HepG2 (cell line): ENCODE data around the gene KLC4. TPM values are rescaled to one million over a fixed set of nuclear protein-coding genes. Genes with fewer than 3 reads are reported as not detected.
A peak's percentile ranks its signal among the peaks of the same experiment; 100 is the strongest.

Experiments used
- ARNT2 ChIP-seq: sonication (generic); formaldehyde crosslinking; IDR thresholded peaks from 2 replicates; pipeline ENCODE4 v1.8.0; 2022; ENCODE audit warnings: mild to moderate bottlenecking, low read depth, missing genetic modification reagents, moderate library complexity
- ATF1 ChIP-seq: IDR thresholded peaks from 2 replicates; pipeline ENCODE4 v1.6.1; 2016; ENCODE audit warnings: mild to moderate bottlenecking, control low read depth
- ATF7 ChIP-seq, 2 experiments: fragments of 450-650 bp in 1 of 2; sonication (generic) in 1 of 2; formaldehyde crosslinking in 1 of 2; IDR thresholded peaks; 2 replicates each; pipeline versions ENCODE4 v1.4.0 to v1.6.1; 2016 to 2020; ENCODE audit warnings: antibody characterized with exemption in 1 of 2, mild to moderate bottlenecking in 1 of 2, missing genetic modification reagents in 1 of 2
- GPBP1L1 ChIP-seq: sonication (generic); formaldehyde crosslinking; IDR thresholded peaks from 2 replicates; pipeline ENCODE4 v1.5.0; 2020; ENCODE audit warnings: mild to moderate bottlenecking, missing genetic modification reagents
- GZF1 ChIP-seq: sonication (generic); formaldehyde crosslinking; IDR thresholded peaks from 2 replicates; pipeline ENCODE4 v1.5.1; 2020; ENCODE audit warnings: mild to moderate bottlenecking, missing genetic modification reagents
- HOXA3 ChIP-seq: sonication (generic); formaldehyde crosslinking; IDR thresholded peaks from 2 replicates; pipeline ENCODE4 v1.5.0; 2020; ENCODE audit warnings: missing genetic modification reagents
- SETDB1 ChIP-seq: sonication (generic); formaldehyde crosslinking; IDR thresholded peaks from 2 replicates; pipeline ENCODE4 v1.5.1; 2020; ENCODE audit warnings: missing genetic modification reagents, mild to moderate bottlenecking, borderline replicate concordance
- SMAD3 ChIP-seq: sonication (generic); formaldehyde crosslinking; IDR thresholded peaks from 2 replicates; pipeline ENCODE4 v1.4.0; 2020; ENCODE audit warnings: missing genetic modification reagents
- ZBTB33 ChIP-seq: sonication (generic); formaldehyde crosslinking; IDR thresholded peaks from 2 replicates; pipeline ENCODE4 v1.4.0; 2020; ENCODE audit warnings: missing genetic modification reagents
- ZNF598 ChIP-seq: sonication (generic); formaldehyde crosslinking; IDR thresholded peaks from 2 replicates; pipeline ENCODE4 v1.5.1; 2020; ENCODE audit warnings: mild to moderate bottlenecking, missing genetic modification reagents, borderline replicate concordance
- ZNF639 ChIP-seq: conservative IDR thresholded peaks from 2 replicates; pipeline ENCODE4 v1.6.1; 2018; ENCODE audit warnings: missing genetic modification reagents
- ZNF652 ChIP-seq: IDR thresholded peaks from 2 replicates; pipeline ENCODE4 v1.6.1; 2016; ENCODE audit warnings: low read depth, borderline replicate concordance
- ZNF674 ChIP-seq: sonication (generic); formaldehyde crosslinking; IDR thresholded peaks from 2 replicates; pipeline ENCODE4 v1.5.0; 2020; ENCODE audit warnings: low read depth, mild to moderate bottlenecking, missing genetic modification reagents
- ZSCAN21 ChIP-seq: sonication (generic); formaldehyde crosslinking; IDR thresholded peaks from 2 replicates; pipeline ENCODE4 v1.8.0; 2022; ENCODE audit warnings: mild to moderate bottlenecking, missing genetic modification reagents, moderate library complexity, borderline replicate concordance
- ZSCAN29 ChIP-seq: sonication (generic); formaldehyde crosslinking; conservative IDR thresholded peaks from 2 replicates; pipeline ENCODE4 v1.4.0; 2020; ENCODE audit warnings: mild to moderate bottlenecking, missing genetic modification reagents
- ZXDC ChIP-seq: sonication (generic); formaldehyde crosslinking; IDR thresholded peaks from 2 replicates; pipeline ENCODE4 v1.5.0; 2020; ENCODE audit warnings: mild to moderate bottlenecking, missing genetic modification reagents
- polyA plus RNA-seq, 8 experiments: library from polyadenylated mRNA; depleted of rRNA in 3 of 8; stranded (reverse) in 7 of 8; unstranded in 1 of 8; fragments of >200 nt; fragmentation: Illumina TruSeq in 4 of 8; extraction: Trizol in 4 of 8; gene quantifications; 2 replicates each; pipeline versions ENCODE4 v1.2.1 to v1.2.3, GENCODE V29; 2011 to 2016; ENCODE audit warnings: low read depth in 4 of 8, missing spikeins in 1 of 8, mixed read lengths in 1 of 8; ENCODE audit not compliant: insufficient read depth in 1 of 8
- total RNA-seq, 5 experiments: library from RNA; depleted of rRNA; stranded (reverse); fragments of >200 nt; fragmentation: Illumina TruSeq; extraction: Trizol; gene quantifications; 2 replicates each; pipeline ENCODE4 v1.2.3, GENCODE V29; 2016; ENCODE audit warnings: low read depth in 1 of 5
- TF ChIP-seq, protein P1 (sequence below): IDR thresholded peaks from 2 replicates; pipeline ENCODE4 v1.4.0; 2020; ENCODE audit warnings: mild to moderate bottlenecking, missing genetic modification reagents

The KLC4 gene
- total and polyA plus RNA-seq, 2 of the 13 experiments (the other 11 are each of a cell fraction or from before 2014, with no cell fraction given), result 45.4 to 70.4 TPM

GRCh38 chr6:43053545-43054205 lies 5.8 kb upstream of the KLC4 start, which contains the start of gene CUL7 (continued):
- no peak; the same call in 1 of the 2 replicates for TF ChIP-seq ZXDC (CRISPR knock-in tag)
- TF ChIP-seq ZSCAN21 (CRISPR knock-in tag), result peak; percentile 87; the same call in 1 of the 2 replicates
- no peak for TF ChIP-seq ATF7 (IDR thresholded peaks at IDR 0.05)
- peak; percentile 86; the same call in 1 of the 2 replicates for TF ChIP-seq ATF7 (CRISPR knock-in tag; IDR thresholded peaks at IDR 0.05)
- no peak; the same call in 1 of the 2 replicates for TF ChIP-seq ZNF652 (CRISPR knock-in tag)
- TF ChIP-seq HOXA3 (CRISPR knock-in tag), result peak; percentile 88
- TF ChIP-seq ZNF674, result peak; percentile 44; the same call in 1 of the 2 replicates
- TF ChIP-seq, protein P1, sequence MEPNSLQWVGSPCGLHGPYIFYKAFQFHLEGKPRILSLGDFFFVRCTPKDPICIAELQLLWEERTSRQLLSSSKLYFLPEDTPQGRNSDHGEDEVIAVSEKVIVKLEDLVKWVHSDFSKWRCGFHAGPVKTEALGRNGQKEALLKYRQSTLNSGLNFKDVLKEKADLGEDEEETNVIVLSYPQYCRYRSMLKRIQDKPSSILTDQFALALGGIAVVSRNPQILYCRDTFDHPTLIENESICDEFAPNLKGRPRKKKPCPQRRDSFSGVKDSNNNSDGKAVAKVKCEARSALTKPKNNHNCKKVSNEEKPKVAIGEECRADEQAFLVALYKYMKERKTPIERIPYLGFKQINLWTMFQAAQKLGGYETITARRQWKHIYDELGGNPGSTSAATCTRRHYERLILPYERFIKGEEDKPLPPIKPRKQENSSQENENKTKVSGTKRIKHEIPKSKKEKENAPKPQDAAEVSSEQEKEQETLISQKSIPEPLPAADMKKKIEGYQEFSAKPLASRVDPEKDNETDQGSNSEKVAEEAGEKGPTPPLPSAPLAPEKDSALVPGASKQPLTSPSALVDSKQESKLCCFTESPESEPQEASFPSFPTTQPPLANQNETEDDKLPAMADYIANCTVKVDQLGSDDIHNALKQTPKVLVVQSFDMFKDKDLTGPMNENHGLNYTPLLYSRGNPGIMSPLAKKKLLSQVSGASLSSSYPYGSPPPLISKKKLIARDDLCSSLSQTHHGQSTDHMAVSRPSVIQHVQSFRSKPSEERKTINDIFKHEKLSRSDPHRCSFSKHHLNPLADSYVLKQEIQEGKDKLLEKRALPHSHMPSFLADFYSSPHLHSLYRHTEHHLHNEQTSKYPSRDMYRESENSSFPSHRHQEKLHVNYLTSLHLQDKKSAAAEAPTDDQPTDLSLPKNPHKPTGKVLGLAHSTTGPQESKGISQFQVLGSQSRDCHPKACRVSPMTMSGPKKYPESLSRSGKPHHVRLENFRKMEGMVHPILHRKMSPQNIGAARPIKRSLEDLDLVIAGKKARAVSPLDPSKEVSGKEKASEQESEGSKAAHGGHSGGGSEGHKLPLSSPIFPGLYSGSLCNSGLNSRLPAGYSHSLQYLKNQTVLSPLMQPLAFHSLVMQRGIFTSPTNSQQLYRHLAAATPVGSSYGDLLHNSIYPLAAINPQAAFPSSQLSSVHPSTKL (CRISPR knock-in tag), result peak; percentile 77; the same call in 1 of the 2 replicates
- peak; percentile 88 for TF ChIP-seq ARNT2 (CRISPR knock-in tag)
- TF ChIP-seq SETDB1 (CRISPR knock-in tag), result no peak
- TF ChIP-seq ZSCAN29 (CRISPR knock-in tag), result peak; percentile 87; the same call in 1 of the 2 replicates
- no peak; the same call in 1 of the 2 replicates for TF ChIP-seq GZF1
- TF ChIP-seq ZBTB33 (CRISPR knock-in tag), result peak; percentile 62
- TF ChIP-seq GPBP1L1 (CRISPR knock-in tag), result no peak
- TF ChIP-seq ZNF639 (CRISPR knock-in tag), result peak; percentile 96
- TF ChIP-seq SMAD3 (CRISPR knock-in tag), result peak; percentile 86
- peak; percentile 23; the same call in 1 of the 2 replicates for TF ChIP-seq ZNF598
- peak; percentile 55; the same call in 1 of the 2 replicates for TF ChIP-seq ATF1 (CRISPR knock-in tag)
